Loucy (cell line): ENCODE data around the gene SMYD1.

Source experiments
- H2AFZ ChIP-seq: fragments of 200-600 bp; sonication (generic); 2 replicates; pipeline ENCODE4 v1.6.0; 2016; ENCODE audit warnings: antibody characterized with exemption, mild to moderate bottlenecking, low read length, moderate library complexity
- H3F3A ChIP-seq: fragments of 200-600 bp; 2 replicates; pipeline ENCODE4 v1.6.0; 2016; ENCODE audit warnings: antibody characterized with exemption, low read depth, mild to moderate bottlenecking
- H3K27me3 ChIP-seq: fragments of 200-600 bp; sonication (generic); 2 replicates; pipeline ENCODE4 v1.6.1; 2014; ENCODE audit warnings: low read length, mild to moderate bottlenecking; ENCODE audit not compliant: insufficient read depth, poor library complexity, severe bottlenecking
- H3K36me3 ChIP-seq: fragments of 200-600 bp; sonication (generic); 2 replicates; pipeline ENCODE4 v1.6.1; 2016; ENCODE audit warnings: low read length; ENCODE audit not compliant: insufficient read depth
- H3K4me1 ChIP-seq: fragments of 200-600 bp; sonication (generic); 2 replicates; pipeline ENCODE4 v1.5.1; 2014; ENCODE audit warnings: low read length, mild to moderate bottlenecking; ENCODE audit not compliant: insufficient read depth, poor library complexity, severe bottlenecking
- H3K4me2 ChIP-seq: fragments of 200-600 bp; sonication (generic); 2 replicates; pipeline ENCODE4 v1.6.0; 2014; ENCODE audit warnings: antibody characterized with exemption, low read length, low read depth, mild to moderate bottlenecking; ENCODE audit not compliant: poor library complexity, severe bottlenecking
- H3K4me3 ChIP-seq: fragments of 200-600 bp; sonication (generic); 2 replicates; pipeline ENCODE4 v1.5.1; 2014; ENCODE audit warnings: low read length, mild to moderate bottlenecking, mixed read lengths; ENCODE audit not compliant: poor library complexity, severe bottlenecking
- H3K79me2 ChIP-seq: fragments of 200-600 bp; sonication (generic); 2 replicates; pipeline ENCODE4 v1.6.1; 2014; ENCODE audit warnings: low read length; ENCODE audit not compliant: insufficient read depth
- H3K9ac ChIP-seq: fragments of 200-600 bp; sonication (generic); 2 replicates; pipeline ENCODE4 v1.6.0; 2014; ENCODE audit warnings: mild to moderate bottlenecking, low read depth, low read length, moderate library complexity; ENCODE audit not compliant: poor library complexity, severe bottlenecking
- H3K9me2 ChIP-seq: fragments of 200-600 bp; sonication (generic); replicated peaks from 2 replicates; pipeline ENCODE4 v1.6.1; 2016; ENCODE audit warnings: low read depth, low read length, mixed read lengths
- H3K9me3 ChIP-seq: fragments of 200-600 bp; sonication (generic); 2 replicates; pipeline ENCODE4 v1.6.1; 2014; ENCODE audit warnings: mild to moderate bottlenecking, antibody characterized with exemption, low read length, low read depth; ENCODE audit not compliant: insufficient read depth
- H4K20me1 ChIP-seq: fragments of 200-600 bp; sonication (generic); 2 replicates; pipeline ENCODE4 v1.6.0; 2014; ENCODE audit warnings: antibody characterized with exemption, low read length, mild to moderate bottlenecking; ENCODE audit not compliant: insufficient read depth, poor library complexity, severe bottlenecking
- CTCF ChIP-seq: fragments of 200-600 bp; sonication (generic); conservative IDR thresholded peaks from 2 replicates; pipeline ENCODE4 v1.5.1; 2014; ENCODE audit warnings: mild to moderate bottlenecking, antibody characterized with exemption, low read length
- EZH2phosphoT487 ChIP-seq: fragments of 200-600 bp; IDR thresholded peaks from 2 replicates; pipeline ENCODE4 v1.6.1; 2018; ENCODE audit warnings: antibody characterized with exemption, mild to moderate bottlenecking, moderate library complexity, borderline replicate concordance

SMYD1 gene

GRCh38 chr2:88147145-88147544 lies 79.5 kb downstream of the SMYD1 start:
- H3K9me2 ChIP-seq, result no peaks in the 10 kb centered on the region
- no peaks in the 10 kb centered on the region for H3K79me2 ChIP-seq
- H3F3A ChIP-seq, result no peaks in the 10 kb centered on the region
- no peak overlapping the region for H3K4me3 ChIP-seq
- no peaks in the 10 kb centered on the region for H3K4me1 ChIP-seq
- no peak overlapping the region for H3K9ac ChIP-seq
- H3K36me3 ChIP-seq, result no peaks in the 10 kb centered on the region
- H2AFZ ChIP-seq, result no peak overlapping the region
- H3K9me3 ChIP-seq, result peaks cover 7% of the 10 kb centered on the region; the same call in 1 of the 2 replicates
- no peaks in the 10 kb centered on the region for H4K20me1 ChIP-seq
- H3K27me3 ChIP-seq, result no peaks in the 10 kb centered on the region
- TF ChIP-seq EZH2phosphoT487 (no peak), CTCF (no peak)
- H3K4me2 ChIP-seq, result no peak overlapping the region

DNA sequence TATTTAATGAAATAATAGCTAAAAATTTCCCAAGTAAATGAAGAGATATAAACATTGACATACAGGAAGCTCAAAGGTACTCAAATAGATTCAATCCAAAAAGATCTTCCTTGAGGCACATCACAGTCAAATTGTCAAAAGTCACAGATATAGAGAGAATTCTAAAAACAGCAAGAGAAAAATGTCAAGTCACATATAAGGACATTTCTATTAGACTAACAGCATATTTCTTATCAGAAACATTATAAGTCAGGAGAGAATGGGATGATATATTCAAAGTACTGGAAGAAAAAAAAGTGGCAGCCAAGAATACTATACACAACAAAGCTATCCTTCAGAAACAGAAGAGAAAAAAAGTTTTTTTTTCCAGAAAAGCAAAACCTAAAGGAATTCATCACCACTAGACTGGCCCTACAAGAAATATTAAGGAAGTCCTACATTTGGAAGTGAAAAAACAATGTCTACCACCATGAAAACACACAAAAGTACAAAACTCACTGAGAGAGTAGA lies 81.4 kb downstream of the SMYD1 start:
- TF ChIP-seq CTCF (no peak), EZH2phosphoT487 (no peak)
- Histone ChIP-seq H3K4me1 (no peaks in the 10 kb centered on the region), H2AFZ (no peak overlapping the region), H3K4me2 (no peak overlapping the region), H3K4me3 (no peak overlapping the region), H3K79me2 (no peaks in the 10 kb centered on the region), H3K27me3 (no peaks in the 10 kb centered on the region), H3K9me3 (peaks cover 7% of the 10 kb centered on the region; the same call in 1 of the 2 replicates), H3K36me3 (no peaks in the 10 kb centered on the region), H4K20me1 (no peaks in the 10 kb centered on the region), H3F3A (no peaks in the 10 kb centered on the region), H3K9me2 (no peaks in the 10 kb centered on the region), H3K9ac (no peak overlapping the region)

- TF ChIP-seq EZH2phosphoT487 (no peak), CTCF (no peak)
- H3K9me2 ChIP-seq, result no peaks in the 10 kb centered on the region
- no peaks in the 10 kb centered on the region for H3K9me3 ChIP-seq
- H3K4me1 ChIP-seq, result no peaks in the 10 kb centered on the region
- H3K36me3 ChIP-seq, result no peaks in the 10 kb centered on the region
- no peak overlapping the region for H3K9ac ChIP-seq
- no peaks in the 10 kb centered on the region for H3F3A ChIP-seq
- no peaks in the 10 kb centered on the region for H3K27me3 ChIP-seq
- no peak overlapping the region for H3K4me2 ChIP-seq
- H3K4me3 ChIP-seq, result no peak overlapping the region
- H2AFZ ChIP-seq, result no peak overlapping the region
- no peaks in the 10 kb centered on the region for H3K79me2 ChIP-seq
- H4K20me1 ChIP-seq, result no peaks in the 10 kb centered on the region
Measured at GRCh38 chr2:88159481-88159880, 91.9 kb downstream of the SMYD1 start.
